Hippocampal formation (tissue), 2 donors: ENCODE data around the gene SASH1.

Experiments
- DNase-seq, 2 donors: peaks; one replicate each; lab custom pipeline; 2025; lab: John Stamatoyannopoulos, UW

Gene SASH1

DNA sequence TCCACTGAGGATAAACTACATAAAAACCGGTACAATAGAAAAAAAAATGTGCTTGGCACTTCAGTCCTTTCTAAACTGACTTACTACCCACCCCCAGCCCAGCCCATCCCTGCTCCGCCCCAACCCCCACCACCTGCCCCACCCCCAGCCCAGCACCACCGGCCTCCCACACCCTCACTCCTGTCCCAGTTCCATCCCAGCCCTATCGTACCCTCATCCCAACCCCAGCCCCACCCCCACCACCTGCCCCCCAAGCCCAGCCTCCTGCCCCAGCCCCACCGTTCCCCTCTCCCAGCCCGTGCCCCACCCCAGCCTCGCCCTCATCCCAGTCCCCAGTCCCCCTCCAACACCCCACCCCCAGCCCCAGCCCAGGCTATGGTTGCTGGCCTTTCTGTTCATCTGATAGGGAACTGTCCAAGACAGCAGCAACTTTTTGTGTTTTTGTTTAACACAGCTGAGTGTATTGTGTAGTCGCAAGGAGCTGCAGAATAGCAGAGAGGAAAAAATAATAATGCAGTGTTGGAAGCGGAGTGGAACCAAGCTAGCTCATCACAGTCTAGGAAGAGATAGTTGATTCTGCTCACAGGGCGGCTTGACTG lies 61.9 kb downstream of the SASH1 start:
- no peak for DNase-seq

DNA sequence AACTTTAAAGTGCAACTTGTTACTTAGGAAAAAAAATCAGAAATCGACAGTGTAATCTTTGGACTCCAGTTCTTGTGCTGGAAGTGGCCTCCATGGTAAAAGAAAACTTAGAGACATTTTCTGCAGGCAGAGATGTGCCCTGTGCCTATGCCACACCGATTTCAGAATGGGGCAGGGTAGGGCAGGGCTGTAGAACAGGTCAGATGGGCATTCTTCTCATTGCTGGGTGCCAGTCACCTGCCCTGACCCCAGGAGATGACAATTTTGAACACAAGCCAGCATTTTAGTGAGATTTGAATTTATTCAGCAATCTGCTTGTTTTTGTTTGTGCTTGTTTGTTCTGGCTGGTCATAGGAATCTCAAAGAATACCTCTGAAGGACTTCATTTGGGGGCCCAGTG lies 63.3 kb downstream of the SASH1 start:
- DNase-seq = no peak

DNA sequence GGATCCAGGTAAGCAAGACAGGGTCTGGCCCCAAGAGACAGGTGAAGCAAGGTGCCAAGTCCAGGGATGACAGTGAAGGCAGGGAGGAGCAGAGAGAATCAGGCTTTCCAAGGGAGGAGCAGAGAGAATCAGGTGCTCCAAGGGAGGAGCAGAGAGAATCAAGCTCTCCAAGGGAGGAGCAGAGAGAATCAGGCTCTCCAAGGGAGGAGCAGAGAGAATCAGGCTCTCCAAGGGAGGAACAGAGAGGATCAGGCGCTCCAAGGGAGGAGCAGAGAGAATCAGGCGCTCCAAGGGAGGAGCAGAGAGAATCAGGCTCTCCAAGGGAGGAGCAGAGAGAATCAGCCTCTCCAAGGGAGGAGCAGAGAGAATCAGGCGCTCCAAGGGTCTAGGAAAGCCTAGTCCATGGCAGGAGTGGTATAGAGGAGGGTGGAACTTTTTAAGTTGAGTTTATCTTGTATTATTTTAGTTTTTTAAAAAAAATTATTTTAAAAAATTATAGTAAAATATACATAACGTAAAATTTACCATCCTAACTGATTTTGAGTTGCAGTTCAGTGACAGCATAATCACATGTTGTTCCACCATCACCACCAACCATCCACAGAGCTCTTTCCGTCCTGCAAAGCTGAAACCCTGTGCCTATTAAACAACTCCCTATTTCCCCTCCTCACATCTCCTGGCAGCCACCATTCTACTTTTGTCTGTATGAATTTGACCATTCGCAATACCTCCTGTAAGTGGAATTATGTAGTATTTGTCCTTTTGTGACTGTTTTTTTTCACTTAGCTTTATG lies 64.1 kb downstream of the SASH1 start:
- DNase-seq = no peak

DNA sequence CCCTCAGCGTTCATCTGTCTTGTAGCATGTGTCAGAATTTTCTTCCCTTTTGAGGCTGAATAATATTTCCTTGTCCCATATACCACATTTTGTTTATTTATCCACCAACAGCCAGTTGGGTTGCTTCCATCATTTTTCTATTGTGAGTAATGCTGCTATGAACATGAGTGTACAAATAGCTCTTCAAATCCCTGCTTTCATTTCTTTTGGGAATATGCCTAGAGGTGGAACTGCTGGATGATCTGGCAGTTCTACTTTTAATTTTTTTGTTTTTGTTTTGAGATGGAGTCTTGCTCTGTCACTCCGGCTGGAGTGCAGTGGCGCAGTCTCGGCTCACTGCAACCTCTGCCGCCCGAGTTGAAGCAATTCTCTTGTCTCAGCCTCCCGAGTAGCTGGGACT lies 64.7 kb downstream of the SASH1 start:
- no peak for DNase-seq

DNA sequence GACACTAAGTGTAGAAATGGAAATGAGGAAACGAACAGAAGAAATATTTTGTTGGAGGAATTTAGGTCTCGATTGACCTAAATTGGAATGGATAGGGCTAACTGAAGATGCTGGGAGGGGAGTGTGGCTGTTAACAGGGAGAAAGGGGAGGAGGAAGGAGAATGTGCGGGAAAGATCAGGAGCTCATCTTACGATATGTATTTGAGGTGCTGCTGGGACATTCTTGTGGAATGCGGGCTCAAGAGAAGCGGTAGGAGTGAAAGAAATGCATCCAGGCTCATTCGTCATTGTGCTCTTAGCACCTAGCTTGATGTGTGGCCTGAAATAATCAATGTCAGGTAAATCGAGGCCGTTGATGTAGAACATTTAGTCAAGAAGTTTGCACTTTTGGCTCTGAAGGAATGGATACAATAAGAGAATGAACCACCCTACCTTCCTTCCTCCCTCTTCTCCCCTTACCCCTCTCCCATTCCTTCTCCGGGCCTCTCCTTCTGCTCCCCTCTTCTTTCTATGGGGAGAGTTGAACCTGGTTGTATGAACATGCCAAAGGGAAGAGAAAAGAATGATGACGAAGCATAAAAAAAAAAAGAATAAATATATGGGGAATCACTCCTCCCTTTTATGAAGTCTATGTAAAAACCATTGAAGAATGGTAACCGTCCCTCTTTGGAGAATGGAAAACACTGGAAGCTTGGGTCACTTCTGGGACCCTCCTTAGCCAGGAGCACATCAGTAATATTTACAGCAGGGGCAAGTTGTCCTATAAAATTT lies 70.9 kb downstream of the SASH1 start:
- DNase-seq = no peak

DNA sequence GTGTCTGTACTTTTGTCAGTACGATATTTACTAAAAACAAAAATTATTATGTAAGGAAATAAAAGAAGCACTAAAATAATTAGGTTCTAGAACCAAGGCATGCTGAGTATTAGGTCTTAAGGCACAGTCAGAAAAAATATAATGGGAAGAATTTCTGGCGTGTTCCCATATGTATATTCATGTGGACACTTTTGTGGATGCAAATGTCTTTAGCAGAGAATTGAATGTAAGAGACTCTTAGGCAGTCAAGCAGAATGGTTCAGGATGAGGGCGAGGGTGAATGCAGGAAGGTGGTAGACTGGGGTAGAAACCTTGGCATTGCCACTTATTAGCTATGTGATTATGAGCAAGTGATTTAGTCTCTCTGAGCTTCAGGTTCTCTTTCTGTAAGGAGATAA lies 71.5 kb downstream of the SASH1 start:
- no peak for DNase-seq

DNA sequence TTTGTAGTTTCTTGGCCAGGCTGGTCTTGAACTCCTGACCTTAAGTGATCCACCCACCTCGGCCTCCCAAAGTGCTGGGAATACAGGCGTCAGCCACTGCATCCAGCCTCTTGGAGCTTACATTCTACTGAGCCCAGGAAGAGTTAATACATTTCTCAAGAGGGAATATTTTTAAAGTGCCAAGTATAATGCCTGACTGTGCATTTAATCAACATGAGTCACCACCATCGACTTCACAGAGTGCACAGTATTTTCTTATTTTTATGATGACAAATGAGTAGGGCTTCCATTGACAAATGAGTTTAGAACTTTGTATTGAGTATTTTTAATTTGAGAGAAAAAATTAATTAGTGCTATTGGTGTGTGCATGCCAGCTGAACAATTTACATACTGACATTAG lies 72.2 kb downstream of the SASH1 start:
- DNase-seq = no peak

DNA sequence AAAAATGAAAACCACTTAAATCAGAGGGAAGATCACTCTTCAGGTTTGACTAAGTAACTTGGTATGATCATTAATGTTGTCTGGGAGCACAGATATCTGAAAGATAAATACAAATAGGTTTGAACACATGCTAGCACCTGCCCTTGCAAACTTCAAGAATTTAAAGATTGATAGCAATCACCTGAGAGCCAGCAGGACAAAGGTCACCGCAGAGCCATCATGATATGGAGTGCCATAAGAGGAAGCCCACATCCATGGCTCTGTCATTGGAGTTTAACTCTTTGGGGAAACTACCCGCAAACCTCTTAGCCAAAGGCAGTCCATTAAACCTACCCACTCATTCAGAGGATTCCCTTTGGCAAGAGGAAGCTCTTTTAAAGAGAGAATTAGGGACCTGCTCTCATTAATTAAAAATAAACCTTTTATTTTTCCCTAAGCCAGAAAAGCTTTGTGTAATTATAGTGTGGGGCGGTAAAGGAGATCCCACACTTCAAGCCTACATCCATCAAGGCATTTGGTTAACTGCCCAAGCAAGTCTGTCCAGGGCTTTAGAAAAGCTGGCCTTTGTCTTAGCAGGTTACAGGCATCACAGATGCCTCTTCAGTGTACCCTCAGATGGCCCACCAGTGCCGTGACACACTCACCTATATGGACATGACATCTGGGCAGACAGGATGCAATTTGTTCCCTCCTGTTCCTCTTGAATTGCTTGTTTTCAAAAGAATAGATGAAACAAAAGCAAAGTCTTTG lies 73.0 kb downstream of the SASH1 start:
- no peak for DNase-seq

DNA sequence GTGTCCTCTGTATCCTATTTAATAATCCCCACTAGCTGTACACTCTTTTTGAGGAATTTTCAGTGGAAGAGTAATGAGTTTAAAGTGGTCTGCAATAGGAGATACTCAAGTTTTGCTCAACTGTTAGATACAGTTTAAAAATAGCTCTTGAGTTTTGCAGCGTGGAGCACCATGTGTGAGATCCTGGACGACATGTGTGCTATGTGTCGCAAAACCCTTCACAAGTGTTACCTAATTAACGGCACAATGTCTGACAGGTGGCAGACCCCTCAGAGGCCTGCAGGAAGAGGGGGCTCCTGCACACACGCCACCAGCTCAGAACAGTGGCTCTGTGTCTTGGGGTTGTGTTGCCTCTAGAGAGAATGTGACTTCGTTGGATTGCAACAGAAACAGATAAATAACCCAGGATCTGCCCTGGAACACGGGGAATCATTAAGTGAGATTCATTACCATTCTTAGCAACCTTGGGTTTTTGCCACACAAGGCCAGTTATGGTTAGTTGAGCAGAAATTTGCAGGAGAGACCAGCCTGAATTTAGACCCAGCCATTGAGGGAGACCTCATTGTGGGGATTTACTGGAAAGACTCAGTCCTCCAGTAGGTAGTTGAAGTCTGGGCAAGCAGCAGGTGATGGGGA lies 73.8 kb downstream of the SASH1 start:
- no peak for DNase-seq

DNA sequence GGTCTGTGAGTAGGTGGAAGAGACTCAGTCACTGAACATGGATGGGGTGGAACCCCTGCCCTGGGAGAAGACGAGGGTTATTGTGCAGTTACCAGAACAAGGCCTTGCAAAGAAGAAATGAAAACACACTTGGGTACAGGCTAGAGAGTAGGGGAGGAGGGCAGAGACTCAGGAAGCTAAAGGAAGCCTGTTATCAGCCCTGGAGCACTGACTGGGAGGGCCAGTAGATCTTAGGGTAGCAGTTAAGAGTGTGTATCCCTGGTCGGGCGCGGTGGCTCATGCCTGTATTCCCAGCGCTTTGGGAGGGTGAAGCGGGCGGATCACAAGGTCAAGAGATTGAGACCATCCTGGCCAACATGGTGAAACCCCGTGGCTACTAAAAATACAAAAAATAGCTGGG lies 74.4 kb downstream of the SASH1 start:
- DNase-seq = no peak

DNA sequence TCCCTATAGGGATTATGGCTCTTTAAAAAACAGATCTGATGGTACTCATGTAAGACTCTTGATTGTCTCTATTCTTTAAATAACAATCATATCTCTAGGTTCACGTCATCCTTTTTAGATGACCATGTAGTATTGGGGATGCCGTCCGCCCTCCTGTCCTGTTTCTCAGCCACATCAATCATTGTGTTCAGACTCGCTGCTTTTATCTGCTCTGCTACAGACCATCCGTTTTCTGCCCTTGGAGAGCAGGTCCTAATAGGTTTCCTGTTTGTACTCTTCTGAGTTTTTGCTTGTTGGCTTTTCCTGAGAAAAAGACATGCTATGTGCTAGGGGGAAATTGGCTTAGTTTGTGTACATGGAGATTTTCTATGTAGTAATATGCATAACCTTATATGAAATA lies 76.8 kb downstream of the SASH1 start:
- no peak for DNase-seq

DNA sequence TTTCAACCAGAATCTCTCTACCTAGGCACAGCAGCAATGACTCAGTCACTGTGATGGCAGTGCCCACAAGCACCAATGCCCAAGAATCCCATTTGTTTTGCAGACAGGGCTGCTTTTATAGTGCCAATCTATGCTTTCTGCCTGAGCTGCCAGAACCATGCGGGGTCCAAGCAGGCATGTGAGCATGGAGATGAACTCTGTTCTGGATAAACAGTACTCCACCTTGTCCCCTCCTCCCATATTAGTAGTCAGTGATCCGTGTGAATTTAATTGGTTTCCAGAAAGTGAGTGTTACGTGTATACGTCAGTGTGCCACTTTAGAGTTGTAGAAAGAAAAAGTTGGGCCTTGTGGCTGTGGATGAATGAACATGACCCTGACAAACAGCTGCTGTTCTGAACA lies 79.4 kb downstream of the SASH1 start:
- DNase-seq = peak in 1 of 2 donors; percentile 38

DNA sequence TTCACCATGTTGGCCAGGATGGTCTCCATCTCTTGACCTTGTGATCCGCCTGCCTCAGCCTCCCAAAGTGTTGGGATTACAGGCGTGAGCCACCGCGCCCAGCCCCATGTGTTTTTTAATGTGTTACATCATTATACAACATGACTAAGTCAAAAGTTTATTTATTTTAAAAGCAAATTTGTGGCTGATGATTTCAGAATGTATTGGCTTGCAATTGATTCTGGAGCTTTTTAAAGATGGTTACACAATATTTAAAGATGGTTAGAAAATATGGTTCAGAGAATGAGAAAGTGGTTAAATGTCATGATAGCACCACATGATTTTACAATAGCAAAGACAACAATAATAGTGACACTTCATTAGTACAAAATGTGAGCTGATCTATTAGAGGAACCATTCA lies 80.5 kb downstream of the SASH1 start:
- DNase-seq = no peak

DNA sequence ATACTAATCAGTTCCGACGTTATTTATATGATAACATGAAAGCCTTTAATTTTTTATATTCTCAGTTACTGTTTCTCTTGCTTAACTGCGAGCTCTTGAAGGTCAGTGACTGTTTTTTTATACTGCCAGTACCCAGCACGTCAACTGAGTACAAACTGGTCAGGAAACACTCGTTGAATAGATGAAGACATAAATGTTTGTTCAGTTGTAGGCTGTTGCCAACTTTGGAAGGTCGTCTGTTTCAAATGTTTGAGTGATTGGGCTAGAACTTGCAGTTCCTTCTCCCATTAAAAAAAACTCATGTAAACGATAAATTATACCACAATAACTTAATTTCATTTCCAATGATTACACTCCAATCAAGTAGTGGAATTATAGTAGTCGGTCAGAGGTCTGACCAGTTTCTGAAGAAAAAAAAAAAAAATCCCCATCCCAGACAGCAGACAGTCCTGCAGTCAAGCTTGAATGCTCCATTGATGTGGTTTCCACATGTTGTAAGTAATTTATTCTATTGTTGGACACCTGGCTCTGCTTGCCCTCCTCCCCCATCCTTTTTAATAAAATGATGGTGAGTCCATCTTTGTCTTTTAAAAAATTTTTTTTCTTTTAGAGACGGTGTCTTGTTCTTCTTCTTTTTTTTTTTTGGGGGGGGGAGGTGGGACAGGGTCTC lies 81.1 kb downstream of the SASH1 start:
- peak in 1 of 2 donors; percentile 45 for DNase-seq

DNA sequence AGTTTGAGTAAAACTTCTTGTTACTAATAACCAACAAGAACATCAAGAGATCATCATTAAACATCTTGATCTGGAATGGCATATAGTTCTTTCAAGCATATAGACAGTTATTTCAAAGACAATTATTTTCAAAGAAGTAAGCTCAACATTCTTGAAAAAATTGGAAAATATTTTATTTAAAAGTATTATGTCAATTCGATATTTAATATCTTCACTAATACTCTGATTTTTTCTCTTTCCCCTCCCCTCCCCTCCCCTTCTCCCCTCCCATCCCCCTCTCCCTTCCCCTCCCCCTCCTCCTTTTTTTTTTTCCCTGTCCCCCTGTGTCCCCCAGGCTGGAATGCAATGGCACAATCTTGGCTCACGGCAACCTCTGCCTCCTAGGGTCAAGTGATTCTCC lies 82.8 kb downstream of the SASH1 start:
- no peak for DNase-seq

DNA sequence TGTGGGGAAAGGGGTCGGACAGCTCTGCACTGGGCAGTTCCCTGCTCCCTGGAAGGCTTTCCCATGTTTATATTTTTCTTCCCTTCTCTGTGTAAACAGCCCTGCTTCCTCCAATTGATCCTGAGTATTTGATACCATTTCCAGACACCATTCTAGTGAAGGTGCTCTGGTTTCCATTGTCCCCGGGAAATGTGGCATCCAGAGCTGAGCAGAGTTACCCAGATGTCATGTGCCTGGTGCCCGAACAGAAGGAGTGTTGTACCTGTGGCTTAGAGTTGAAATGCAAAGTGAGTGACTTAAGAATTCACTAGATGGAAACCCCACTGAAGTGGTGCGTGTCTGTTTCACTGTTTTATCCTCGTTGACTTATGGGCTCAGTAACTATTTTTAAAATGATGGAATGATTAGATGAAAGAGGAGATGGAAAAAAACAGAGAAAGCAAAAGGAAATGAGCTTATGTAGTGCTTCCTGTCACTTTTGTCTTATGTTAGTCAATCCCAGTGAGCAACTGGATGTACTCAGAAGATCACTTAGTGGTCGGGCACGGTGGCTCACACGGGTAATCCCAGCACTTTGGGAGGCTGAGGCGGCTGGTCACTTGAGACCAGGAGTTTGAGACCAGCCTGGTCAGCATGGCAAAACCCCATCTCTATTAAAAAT lies 83.8 kb downstream of the SASH1 start:
- DNase-seq = no peak

DNA sequence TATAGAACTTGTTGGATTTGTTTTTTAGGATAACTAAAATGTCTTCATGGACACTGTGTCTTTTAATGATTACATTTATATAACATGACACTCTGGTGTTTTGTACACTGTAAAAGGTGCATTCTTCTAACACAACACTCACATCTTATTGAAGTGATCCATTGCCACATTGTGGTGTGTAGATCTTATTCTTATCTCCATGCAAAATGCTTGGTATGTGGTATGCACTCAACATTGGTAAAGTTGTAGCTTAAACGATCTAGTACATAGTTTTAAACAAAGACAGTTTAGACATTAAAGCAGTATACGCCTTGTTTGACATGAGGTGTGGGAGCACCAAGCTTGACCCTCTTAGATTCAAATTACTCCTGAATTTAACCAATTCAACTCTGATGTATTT lies 84.7 kb downstream of the SASH1 start:
- DNase-seq = no peak

DNA sequence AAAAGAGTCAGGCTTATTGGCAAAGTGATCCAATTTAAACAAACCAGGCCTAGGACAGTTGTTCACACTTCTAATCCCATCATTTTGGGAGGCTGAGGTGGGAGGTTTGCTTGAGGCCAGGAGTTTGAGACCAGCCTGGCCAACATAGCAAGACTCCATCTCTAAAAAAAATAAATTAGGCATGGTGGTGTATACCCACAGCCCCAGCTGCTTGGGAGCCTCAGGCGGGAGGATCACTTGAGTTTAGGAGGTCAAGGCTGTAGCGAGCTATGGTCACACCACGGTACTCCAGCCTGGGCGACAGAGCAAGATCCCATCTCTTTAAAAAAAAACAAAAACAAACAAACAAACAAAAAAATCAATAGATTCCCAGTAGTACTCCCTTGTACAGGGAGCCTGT lies 86.8 kb downstream of the SASH1 start:
- DNase-seq = no peak

DNA sequence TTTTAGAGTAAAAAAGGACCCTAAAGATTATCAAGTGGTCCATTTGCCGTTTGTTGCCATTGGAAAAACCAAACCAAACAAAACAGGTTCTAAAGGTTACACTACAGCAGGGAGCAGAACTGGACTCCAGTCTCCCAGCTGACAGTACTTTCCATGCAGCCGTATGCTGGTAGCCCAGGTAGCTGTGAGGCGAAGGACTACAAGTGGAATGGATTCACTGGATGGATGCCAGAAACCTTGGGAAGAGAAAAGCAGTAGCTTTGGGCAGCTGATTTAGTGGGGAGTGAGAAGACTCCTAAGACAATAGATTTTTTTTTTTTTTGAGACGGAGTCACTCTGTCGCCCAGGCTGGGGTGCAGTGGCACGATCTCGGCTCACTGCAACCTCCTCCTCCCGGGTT lies 88.3 kb downstream of the SASH1 start:
- no peak for DNase-seq

DNA sequence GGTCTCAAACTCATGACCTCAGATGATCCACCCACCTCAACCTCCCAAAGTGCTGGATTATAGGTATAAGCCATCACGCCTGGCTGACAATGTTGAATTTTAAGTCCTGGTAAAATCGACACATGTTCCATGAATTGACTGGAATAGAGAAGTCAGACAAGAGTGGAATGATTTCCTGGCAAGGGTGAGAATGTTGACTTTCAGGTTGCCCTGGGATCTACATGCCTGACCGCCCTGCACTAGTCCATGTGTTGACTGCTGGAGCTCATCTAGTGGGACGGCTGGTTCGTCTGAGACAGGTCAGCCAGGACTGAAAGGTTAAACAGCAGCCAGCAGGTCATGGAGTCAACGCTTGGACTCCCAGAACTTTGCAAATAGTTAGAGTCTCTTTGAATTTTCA lies 88.8 kb downstream of the SASH1 start:
- DNase-seq = no peak

DNA sequence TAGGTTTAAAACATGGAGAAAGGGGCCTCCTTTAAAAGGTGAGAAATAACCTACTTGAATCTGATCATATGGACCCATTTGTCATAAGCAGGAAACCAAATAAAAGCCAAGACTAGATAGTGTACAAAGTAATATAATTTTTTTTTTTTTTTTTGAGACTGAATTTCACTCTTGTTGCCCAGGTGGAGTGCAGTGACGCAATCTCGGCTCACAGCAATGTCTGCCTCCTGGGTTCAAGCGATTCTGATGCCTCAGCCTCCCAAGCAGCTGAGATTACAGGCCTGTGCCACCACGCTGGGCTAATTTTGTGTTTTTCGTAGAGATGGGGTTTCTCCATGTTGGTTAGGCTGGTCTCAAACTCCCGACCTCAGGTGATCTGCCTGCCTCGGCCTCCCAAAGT lies 89.2 kb downstream of the SASH1 start:
- DNase-seq = no peak
